SU-DHL-6 (cell line): ENCODE measurements around the gene MANEA.

Source experiments
- EZH2phosphoT487 ChIP-seq: fragments of 200-600 bp; sonication (generic), shearing (Covaris generic); conservative IDR thresholded peaks from 2 replicates; pipeline ENCODE4 v1.6.1; 2018; ENCODE audit warnings: mild to moderate bottlenecking, antibody characterized with exemption, low read length, moderate library complexity, mixed read lengths
- TF ChIP-seq, protein P1 (sequence below): fragments of 200-600 bp; sonication (generic); IDR thresholded peaks from one replicate; pipeline ENCODE4 v1.5.1; 2017; ENCODE audit warnings: antibody characterized with exemption, mild to moderate bottlenecking, low read length, moderate library complexity; ENCODE audit not compliant: insufficient read depth, poor library complexity, severe bottlenecking

DNA sequence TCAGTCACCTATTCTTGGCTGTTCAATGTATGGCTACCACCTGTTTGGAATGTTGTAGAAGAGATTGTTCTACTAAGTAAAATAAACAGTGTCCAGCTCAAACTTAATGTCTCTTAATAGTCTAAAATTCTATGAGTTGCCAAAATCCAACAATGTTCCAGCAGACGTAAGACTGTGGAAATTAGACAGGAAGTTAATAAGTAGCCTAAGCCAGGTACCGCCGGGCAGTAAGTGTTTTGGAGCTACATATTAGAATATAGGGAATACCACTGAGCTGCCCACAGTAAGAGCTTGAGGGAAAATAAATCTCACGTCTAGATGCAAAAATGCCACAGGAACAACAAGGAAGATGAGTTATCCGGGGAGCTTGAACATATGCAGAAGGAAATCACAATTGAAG lies 7.8 kb upstream of the MANEA start:
- TF ChIP-seq EZH2phosphoT487: no peak
- TF ChIP-seq, protein P1, sequence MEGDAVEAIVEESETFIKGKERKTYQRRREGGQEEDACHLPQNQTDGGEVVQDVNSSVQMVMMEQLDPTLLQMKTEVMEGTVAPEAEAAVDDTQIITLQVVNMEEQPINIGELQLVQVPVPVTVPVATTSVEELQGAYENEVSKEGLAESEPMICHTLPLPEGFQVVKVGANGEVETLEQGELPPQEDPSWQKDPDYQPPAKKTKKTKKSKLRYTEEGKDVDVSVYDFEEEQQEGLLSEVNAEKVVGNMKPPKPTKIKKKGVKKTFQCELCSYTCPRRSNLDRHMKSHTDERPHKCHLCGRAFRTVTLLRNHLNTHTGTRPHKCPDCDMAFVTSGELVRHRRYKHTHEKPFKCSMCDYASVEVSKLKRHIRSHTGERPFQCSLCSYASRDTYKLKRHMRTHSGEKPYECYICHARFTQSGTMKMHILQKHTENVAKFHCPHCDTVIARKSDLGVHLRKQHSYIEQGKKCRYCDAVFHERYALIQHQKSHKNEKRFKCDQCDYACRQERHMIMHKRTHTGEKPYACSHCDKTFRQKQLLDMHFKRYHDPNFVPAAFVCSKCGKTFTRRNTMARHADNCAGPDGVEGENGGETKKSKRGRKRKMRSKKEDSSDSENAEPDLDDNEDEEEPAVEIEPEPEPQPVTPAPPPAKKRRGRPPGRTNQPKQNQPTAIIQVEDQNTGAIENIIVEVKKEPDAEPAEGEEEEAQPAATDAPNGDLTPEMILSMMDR: no peak
